Spleen (tissue), 11 donors: ENCODE data around the gene HLCS. TPM values are rescaled to one million over a fixed set of nuclear protein-coding genes. Genes with fewer than 3 reads are reported as not detected.

Experiments used
- DNase-seq: peaks from one replicate; pipeline ENCODE4 v3.0.0-alpha.2; 2020
- H3K27ac ChIP-seq, 8 donors: fragments of 200-600 bp; sonication (generic) in 7 of 8; 1 replicate in 4 of 8; 2 replicates in 4 of 8; pipeline versions ENCODE4 v1.5.0 to v1.8.0; 2016 to 2021; ENCODE audit warnings: inconsistent platforms in 4 of 8, mild to moderate bottlenecking in 4 of 8, moderate library complexity in 1 of 8
- H3K27me3 ChIP-seq, 7 donors: fragments of 200-600 bp; sonication (generic) in 6 of 7; replicated peaks in 1 of 7; 1 replicate in 4 of 7; 2 replicates in 3 of 7; pipeline versions ENCODE4 v1.5.0 to v1.8.0; 2016 to 2021; ENCODE audit warnings: inconsistent platforms in 3 of 7, mild to moderate bottlenecking in 1 of 7
- H3K36me3 ChIP-seq, 6 donors: fragments of 200-600 bp; sonication (generic) in 5 of 6; 1 replicate in 4 of 6; 2 replicates in 2 of 6; pipeline versions ENCODE4 v1.5.0 to v1.8.0; 2016 to 2021; ENCODE audit warnings: inconsistent platforms in 2 of 6
- H3K4me1 ChIP-seq, 6 donors: fragments of 200-600 bp; sonication (generic) in 5 of 6; 1 replicate in 3 of 6; 2 replicates in 3 of 6; pipeline versions ENCODE4 v1.5.0 to v1.8.0; 2016 to 2021; ENCODE audit warnings: inconsistent platforms in 3 of 6
- H3K4me3 ChIP-seq, 8 donors: fragments of 200-600 bp; sonication (generic) in 7 of 8; 1 replicate in 4 of 8; 2 replicates in 4 of 8; pipeline versions ENCODE4 v1.5.0 to v1.8.0; 2016 to 2021; ENCODE audit warnings: inconsistent platforms in 4 of 8, mild to moderate bottlenecking in 4 of 8, moderate library complexity in 2 of 8
- H3K9me3 ChIP-seq, 8 donors: fragments of 200-600 bp; sonication (generic) in 7 of 8; 1 replicate in 4 of 8; 2 replicates in 4 of 8; pipeline versions ENCODE4 v1.5.0 to v1.8.0; 2016 to 2021; ENCODE audit warnings: inconsistent platforms in 4 of 8
- POLR2A ChIP-seq, 3 donors: fragments of 450-650 bp; IDR thresholded peaks; one replicate each; pipeline ENCODE4 v1.5.1; 2017; ENCODE audit warnings: antibody characterized with exemption in 3 of 3, mild to moderate bottlenecking in 1 of 3
- POLR2AphosphoS5 ChIP-seq, 3 donors: sonication (generic); formaldehyde crosslinking; IDR thresholded peaks; one replicate each; pipeline ENCODE4 v1.5.1; 2017; ENCODE audit warnings: antibody characterized with exemption in 3 of 3
- WGBS, 5 donors: extraction: QIAGEN DNeasy Blood & Tissue Kit in 3 of 5; methylation state at CpG; one replicate each; pipeline versions ENCODE4 v1.1.5 to v1.1.7; 2013 to 2018; 5-methylcytosine and 5-hydroxymethylcytosine counted together
- intact Hi-C: fragments of 100-400 bp; cut with DNase I; formaldehyde crosslinking; loops from one replicate; pipeline ENCODE4 v1.15.0; 2023; ENCODE audit warnings: low total_unique reads
- polyA plus RNA-seq, 3 donors: library from polyadenylated mRNA; stranded (reverse); fragments of 200-250 nt; gene quantifications; one replicate each; pipeline ENCODE4 v1.2.1, GENCODE V29; 2013
- total RNA-seq, 7 donors: library from RNA; depleted of rRNA in 3 of 7; stranded (reverse); fragments of >200 nt in 3 of 7; fragmentation: NEBNext Ultra II Directional in 4 of 7; extraction: Animal tissue kit (Norgen Biotek cat#: 25700) in 4 of 7; gene quantifications; one replicate each; pipeline versions ENCODE4 v1.1.0 to v1.2.1, GENCODE V29; 2016 to 2021
- TF ChIP-seq, protein P1 (sequence below), 11 experiments: fragments of 200-600 bp in 7 of 11; fragments of 450-650 bp in 4 of 11; sonication (generic) in 4 of 11; IDR thresholded peaks in 8 of 11; conservative IDR thresholded peaks in 3 of 11; 1 replicate in 7 of 11; 2 replicates in 4 of 11; pipeline versions ENCODE4 v1.4.0 to v1.8.0; 2016 to 2021; ENCODE audit warnings: antibody characterized with exemption in 11 of 11, inconsistent platforms in 4 of 11, mild to moderate bottlenecking in 1 of 11
- donor health status: healthy with polysubstance abuse.
- donor health status: DM: no; HTN: no; CAD: no; lungs with moderate emphysema.
- donor health status: DM: no; HTN: no; CAD: no.
- donor health status: Bipolar disorder and iron deficiency.
- donor health status: healthy.
- donor health status: DM: no; HTN: no; CAD: no.
- donor health status: DM: yes; HTN: yes; CAD: no.

HLCS gene
- total and polyA plus RNA-seq, 10 donors = 1.7 to 22.8 (median 16.3) TPM

DNA sequence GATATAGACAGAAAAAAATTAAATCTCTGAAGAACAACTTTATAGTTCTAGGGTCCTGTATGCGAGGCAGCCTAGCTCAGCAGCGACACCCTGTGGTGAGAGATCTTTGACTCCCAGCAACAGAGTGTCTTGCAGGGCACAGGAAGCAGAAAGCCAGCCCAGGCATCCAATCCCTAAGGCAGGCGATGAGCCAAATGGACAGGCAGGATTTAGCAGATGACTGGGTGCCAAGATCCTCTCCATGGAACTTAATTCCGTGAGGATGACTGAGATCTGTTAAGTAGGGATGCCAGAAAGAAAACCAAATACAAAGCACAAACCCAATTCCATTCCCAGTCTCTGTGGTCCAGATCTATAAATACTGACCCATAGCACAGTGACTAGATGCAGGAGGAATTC lies 38.8 kb downstream of the HLCS start:
- WGBS, 5 donors = 18 to 38% (median 31%) methylated on average over 4 of the region's 4 CpGs

DNA sequence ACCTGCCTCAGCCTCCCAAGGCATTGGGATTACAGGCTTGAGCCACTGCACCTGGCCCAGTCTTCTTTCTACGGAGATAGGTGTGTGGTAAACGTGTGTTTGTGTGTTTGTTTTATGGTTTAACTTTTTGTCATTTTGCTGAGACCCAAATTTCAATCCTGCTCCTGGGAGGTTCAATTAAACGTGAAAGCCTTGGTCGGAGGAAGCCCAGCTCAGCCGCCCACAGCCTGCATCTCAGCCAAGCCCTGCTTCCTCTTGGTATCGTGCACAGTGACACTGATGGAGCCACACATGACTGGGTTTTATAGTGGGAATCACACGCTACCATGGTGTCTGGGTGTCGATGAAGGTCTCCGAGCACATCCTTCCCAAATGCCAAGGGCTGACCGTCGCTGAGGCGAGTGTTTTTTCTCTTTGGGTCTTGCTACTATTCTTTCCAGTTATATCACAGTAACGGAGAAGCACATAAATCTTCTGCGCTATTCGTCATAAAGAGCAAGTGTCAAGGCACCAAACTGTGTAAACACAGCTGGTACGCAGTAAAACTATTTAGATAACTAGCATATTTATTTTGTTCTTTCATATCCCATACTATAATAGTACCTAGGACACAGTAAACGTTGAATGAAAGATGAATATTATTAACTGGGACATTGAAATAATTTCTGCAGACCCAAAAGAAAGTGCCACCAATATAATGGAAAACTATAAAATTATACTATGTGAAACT lies 39.3 kb downstream of the HLCS start:
- intact Hi-C loops = loop anchor here (5.0 to 10.0 kb wide), 2 partner anchors 292 to 425 kb away; no protein-coding TSS in a partner anchor
- no peak for DNase-seq
- Histone ChIP-seq H3K27me3 (no peaks in the 10 kb centered on the region), H3K9me3 (no peaks in the 10 kb centered on the region), H3K27ac (no peak overlapping the region), H3K4me3 (no peak overlapping the region), H3K4me1 (peaks cover 0 to 11% (median 6%) of the 10 kb centered on the region in 6 donors), H3K36me3 (peaks cover 0 to 41% (median 0%) of the 10 kb centered on the region in 6 donors)
- WGBS, 5 donors = 82 to 89% (median 88%) methylated on average over 17 of the region's 17 CpGs
- TF ChIP-seq, protein P1, sequence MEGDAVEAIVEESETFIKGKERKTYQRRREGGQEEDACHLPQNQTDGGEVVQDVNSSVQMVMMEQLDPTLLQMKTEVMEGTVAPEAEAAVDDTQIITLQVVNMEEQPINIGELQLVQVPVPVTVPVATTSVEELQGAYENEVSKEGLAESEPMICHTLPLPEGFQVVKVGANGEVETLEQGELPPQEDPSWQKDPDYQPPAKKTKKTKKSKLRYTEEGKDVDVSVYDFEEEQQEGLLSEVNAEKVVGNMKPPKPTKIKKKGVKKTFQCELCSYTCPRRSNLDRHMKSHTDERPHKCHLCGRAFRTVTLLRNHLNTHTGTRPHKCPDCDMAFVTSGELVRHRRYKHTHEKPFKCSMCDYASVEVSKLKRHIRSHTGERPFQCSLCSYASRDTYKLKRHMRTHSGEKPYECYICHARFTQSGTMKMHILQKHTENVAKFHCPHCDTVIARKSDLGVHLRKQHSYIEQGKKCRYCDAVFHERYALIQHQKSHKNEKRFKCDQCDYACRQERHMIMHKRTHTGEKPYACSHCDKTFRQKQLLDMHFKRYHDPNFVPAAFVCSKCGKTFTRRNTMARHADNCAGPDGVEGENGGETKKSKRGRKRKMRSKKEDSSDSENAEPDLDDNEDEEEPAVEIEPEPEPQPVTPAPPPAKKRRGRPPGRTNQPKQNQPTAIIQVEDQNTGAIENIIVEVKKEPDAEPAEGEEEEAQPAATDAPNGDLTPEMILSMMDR (IDR thresholded peaks at IDR 0.05 in 8 of 11, conservative IDR thresholded peaks at IDR 0.05 in 3 of 11) = no peak
- TF ChIP-seq POLR2AphosphoS5 (IDR thresholded peaks at IDR 0.05) = no peak
- no peak for TF ChIP-seq POLR2A (IDR thresholded peaks at IDR 0.05)

More for the DNA sequence above, 38.8 kb downstream of the HLCS start:
- Histone ChIP-seq H3K36me3 (peaks cover 0 to 41% (median under 1%) of the 10 kb centered on the region in 6 donors), H3K27me3 (no peaks in the 10 kb centered on the region), H3K9me3 (no peaks in the 10 kb centered on the region), H3K4me3 (no peak overlapping the region), H3K4me1 (peaks cover 0 to 11% (median 6%) of the 10 kb centered on the region in 6 donors), H3K27ac (no peak overlapping the region)
- TF ChIP-seq POLR2A (IDR thresholded peaks at IDR 0.05) (no peak), POLR2AphosphoS5 (IDR thresholded peaks at IDR 0.05) (no peak)
- TF ChIP-seq, protein P1 (IDR thresholded peaks at IDR 0.05 in 8 of 11, conservative IDR thresholded peaks at IDR 0.05 in 3 of 11) = peak; percentile 29 to 89 (median 79)
- DNase-seq = peak; percentile 83
- intact Hi-C loops = loop anchor here (5.0 to 10.0 kb wide), 2 partner anchors 293 to 425 kb away; no protein-coding TSS in a partner anchor

DNA sequence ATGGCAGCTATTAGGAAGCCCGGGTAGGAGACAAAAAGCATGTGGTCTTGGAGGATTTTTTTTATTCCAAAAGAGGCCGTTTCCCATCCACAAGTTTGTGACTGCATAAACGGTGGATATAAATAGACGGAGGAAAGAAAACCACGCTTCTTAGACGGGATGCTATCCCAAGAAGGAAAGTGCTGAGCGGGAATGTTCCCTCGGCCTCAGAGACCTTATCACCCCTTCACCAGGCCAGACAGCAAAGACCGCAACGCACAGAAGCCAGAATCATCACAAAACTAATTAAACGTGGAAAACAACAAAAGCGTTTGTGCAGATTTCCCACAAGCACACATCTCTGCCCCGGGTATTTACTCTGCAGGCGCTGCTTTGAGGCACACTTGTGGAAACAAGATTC lies 43.2 kb downstream of the HLCS start:
- WGBS, 5 donors = 77 to 86% (median 83%) methylated on average over 14 of the region's 14 CpGs
- peaks cover 0 to 21% (median 0%) of the 10 kb centered on the region in 6 donors for H3K36me3 ChIP-seq
- H3K27me3 ChIP-seq = no peaks in the 10 kb centered on the region
- no peak overlapping the region for H3K4me3 ChIP-seq
- TF ChIP-seq POLR2A (IDR thresholded peaks at IDR 0.05) = no peak
- no peak for TF ChIP-seq POLR2AphosphoS5 (IDR thresholded peaks at IDR 0.05)
- TF ChIP-seq, protein P1 (IDR thresholded peaks at IDR 0.05 in 8 of 11, conservative IDR thresholded peaks at IDR 0.05 in 3 of 11) = no peak
- intact Hi-C loops = loop anchor here (10.0 kb wide), 1 partner anchor 288 kb away; no protein-coding TSS in a partner anchor
- peaks cover 0 to 9% (median 6%) of the 10 kb centered on the region in 6 donors for H3K4me1 ChIP-seq
- H3K9me3 ChIP-seq = no peaks in the 10 kb centered on the region
- no peak overlapping the region for H3K27ac ChIP-seq
- no peak for DNase-seq

GRCh38 chr21:36922861-36923260 lies 43.6 kb downstream of the HLCS start:
- Histone ChIP-seq H3K4me3 (no peak overlapping the region), H3K27me3 (no peaks in the 10 kb centered on the region), H3K27ac (no peak overlapping the region), H3K4me1 (peaks cover 0 to 5% (median 4%) of the 10 kb centered on the region in 6 donors), H3K36me3 (peaks cover 0 to 19% (median 0%) of the 10 kb centered on the region in 6 donors), H3K9me3 (no peaks in the 10 kb centered on the region)
- no peak for DNase-seq
- intact Hi-C loops = loop anchor here (10.0 kb wide), 1 partner anchor 288 kb away; no protein-coding TSS in a partner anchor
- TF ChIP-seq POLR2AphosphoS5 (IDR thresholded peaks at IDR 0.05) = no peak
- TF ChIP-seq, protein P1 (IDR thresholded peaks at IDR 0.05 in 8 of 11, conservative IDR thresholded peaks at IDR 0.05 in 3 of 11) = no peak
- no peak for TF ChIP-seq POLR2A (IDR thresholded peaks at IDR 0.05)
- 92 to 95% (median 94%) methylated on average over 18 of the region's 18 CpGs for WGBS, 5 donors
